Measurements from ENCODE around the gene RINL.

The RINL gene, protein sequence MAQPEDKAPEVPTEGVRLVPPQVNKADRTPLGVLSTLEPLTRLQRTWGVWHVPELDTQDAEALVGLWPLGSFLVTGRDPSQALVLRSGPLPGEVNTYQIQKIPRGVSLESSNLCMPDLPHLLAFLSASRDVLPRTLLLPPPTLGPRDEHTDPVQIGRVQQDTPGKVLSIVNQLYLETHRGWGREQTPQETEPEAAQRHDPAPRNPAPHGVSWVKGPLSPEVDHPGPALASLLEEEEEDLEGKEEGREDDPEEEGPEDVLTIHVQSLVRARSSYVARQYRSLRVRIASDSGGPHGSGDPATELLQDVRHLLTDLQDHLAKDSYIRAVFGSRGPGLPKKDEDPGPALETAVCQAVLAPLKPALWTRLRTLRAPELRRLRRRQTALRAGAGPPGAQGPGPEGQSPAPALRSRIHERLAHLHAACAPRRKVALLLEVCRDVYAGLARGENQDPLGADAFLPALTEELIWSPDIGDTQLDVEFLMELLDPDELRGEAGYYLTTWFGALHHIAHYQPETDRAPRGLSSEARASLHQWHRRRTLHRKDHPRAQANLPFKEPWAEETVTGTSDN

GRCh38 chr19:38877781-38878574, at the start of gene RINL:
RINL (minus strand) TSS chr19:38878275; CDS start chr19:38876742, 1,533 bp downstream.
- Mint-ChIP-seq H3K27me3 (ENCODE audit: low read depth, poor library complexity) (no peaks in the 10 kb centered on the region), H3K4me3 (no peak within 1 kb of the TSS), H3K9me3 (no peaks in the 10 kb centered on the region), H3K36me3 (ENCODE audit: low read depth) (no peaks in the 10 kb centered on the region), H3K27ac (peak within 1 kb of the TSS; percentile 64), H3K4me1 (peaks cover 55% of the 10 kb centered on the region)
- no peak for TF ChIP-seq CTCF (IDR thresholded peaks at IDR 0.05)
- DNase-seq = no peak

DNA sequence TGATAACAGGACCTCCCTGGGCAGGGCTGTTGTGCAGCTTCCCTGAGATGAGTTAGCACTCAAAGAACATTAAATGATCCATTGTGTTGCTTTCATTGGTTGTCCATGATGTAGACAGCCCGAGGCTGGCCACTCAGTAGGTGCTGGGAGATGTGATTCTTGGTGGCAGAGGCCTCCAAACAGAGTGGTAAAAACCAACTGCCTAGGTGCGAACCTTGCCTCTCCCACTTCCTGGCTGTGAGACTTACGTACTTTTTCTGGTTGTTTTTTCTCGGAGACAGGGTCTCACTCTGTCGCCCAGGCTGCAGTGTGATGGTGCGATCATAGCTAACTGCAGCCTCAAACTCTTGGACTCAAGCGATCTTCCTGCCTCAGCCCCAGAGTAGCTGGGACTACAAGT, 46.3 kb upstream of the RINL start:
- H3K27me3 Mint-ChIP-seq (ENCODE audit: low read depth, poor library complexity) = no peaks in the 10 kb centered on the region
- DNase-seq = no peak
- no peaks in the 10 kb centered on the region for H3K9me3 Mint-ChIP-seq
- H3K4me3 Mint-ChIP-seq = no peak overlapping the region
- H3K4me1 Mint-ChIP-seq = peaks cover 7% of the 10 kb centered on the region
- no peak overlapping the region for H3K27ac Mint-ChIP-seq
- TF ChIP-seq CTCF (IDR thresholded peaks at IDR 0.05) = no peak
- peaks cover 45% of the 10 kb centered on the region for H3K36me3 Mint-ChIP-seq (ENCODE audit: low read depth)

DNA sequence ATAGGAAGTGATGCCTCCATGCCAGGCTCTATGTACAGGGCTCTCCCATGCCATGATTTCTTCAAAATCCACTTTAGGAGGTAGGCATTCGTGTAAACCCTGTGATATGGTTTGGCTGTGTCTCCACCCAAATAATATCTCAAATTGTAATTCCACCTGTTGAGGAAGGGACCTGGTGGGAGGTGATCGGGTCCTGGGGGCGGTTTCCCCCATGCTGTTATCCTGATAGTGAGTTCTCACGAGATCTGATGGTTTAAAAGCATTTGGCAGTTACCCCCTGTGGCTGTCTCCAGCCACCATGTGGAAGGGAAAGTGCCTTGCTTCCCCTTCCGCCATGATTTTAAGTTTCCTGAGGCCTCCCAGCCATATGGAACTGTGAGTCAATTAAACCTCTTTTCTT, 44.4 kb upstream of the RINL start:
- no peak overlapping the region for H3K27ac Mint-ChIP-seq
- TF ChIP-seq CTCF (IDR thresholded peaks at IDR 0.05) = no peak

DNA sequence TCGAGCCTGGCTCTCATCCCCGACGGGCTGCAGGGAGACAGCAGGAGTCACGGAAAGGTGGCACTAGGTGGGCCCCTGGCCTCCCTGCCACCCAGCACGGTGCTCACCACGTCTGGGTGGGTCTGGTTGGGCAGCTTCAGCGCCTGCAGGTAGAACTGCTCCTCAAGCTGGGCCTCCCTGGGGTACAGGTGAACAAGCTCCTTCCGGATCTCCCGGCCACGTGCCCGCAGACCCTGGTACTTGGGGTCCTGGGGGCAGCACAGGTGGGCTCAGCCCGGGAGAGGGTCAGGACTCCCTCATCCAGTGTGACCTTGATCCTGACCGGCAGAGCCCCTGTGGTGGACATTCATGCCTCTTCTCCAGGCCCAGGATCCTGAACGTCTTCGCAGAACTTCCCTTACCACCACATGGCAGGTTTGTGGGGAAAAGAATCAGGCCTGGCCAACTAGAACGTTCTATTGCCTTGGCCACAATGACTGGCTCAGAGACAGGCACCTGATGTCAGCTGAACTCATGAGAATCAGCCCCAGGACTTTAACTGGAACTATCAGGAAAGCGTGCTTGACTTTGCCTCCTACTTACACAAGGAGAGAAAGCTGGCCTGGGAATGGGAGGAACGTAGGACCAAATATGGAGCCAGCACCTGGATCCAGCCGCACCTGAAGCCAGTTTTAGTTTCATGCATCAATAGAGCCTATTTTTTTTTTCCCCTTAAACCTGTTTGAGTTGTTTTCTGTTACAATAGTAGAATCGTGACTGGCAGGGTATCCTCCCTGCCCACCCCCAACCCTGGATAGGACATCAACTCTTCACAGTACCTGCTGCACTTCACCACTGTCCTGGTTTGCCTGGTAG, 43.6 kb upstream of the RINL start:
- Mint-ChIP-seq H3K4me3 (no peak overlapping the region), H3K27me3 (ENCODE audit: low read depth, poor library complexity) (no peaks in the 10 kb centered on the region), H3K9me3 (no peaks in the 10 kb centered on the region), H3K36me3 (ENCODE audit: low read depth) (peaks cover 30% of the 10 kb centered on the region), H3K27ac (no peak overlapping the region), H3K4me1 (no peaks in the 10 kb centered on the region)
- no peak for TF ChIP-seq CTCF (IDR thresholded peaks at IDR 0.05)
- no peak for DNase-seq

More for the DNA sequence above, 44.4 kb upstream of the RINL start:
- DNase-seq = no peak
- Mint-ChIP-seq H3K27me3 (ENCODE audit: low read depth, poor library complexity) (no peaks in the 10 kb centered on the region), H3K9me3 (no peaks in the 10 kb centered on the region), H3K4me3 (no peak overlapping the region), H3K4me1 (no peaks in the 10 kb centered on the region), H3K36me3 (ENCODE audit: low read depth) (peaks cover 31% of the 10 kb centered on the region)

DNA sequence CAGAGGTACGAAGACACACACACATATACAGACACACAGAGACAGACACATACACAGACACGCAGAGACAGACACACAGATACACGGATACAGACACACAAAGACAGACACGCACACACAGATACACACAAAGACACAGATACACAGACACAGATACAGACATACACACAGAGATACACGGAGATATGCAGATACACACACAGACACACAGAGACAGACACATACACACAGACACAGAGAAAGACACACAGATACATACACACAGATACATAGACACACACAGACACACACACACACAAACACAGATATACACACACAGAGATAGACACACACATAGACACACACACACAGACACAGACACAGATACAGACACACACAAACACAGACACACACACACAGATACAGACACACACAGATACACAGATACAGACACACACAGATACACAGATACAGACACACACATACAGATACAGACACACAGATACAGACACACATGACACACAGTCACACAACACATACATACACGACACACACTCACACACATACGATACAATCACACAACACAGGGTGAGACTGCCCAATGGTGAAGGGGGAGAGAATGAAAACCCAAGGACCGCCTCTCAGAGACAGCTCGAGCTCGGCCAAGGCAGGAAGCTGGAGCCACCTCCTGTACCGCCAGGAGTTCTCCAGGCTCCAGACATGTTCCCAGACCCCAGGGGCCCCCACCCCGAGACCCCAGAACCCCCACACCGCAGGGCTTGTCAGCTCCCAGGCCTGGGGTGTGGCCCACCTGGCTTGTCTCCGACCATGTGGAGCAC, 42.7 kb upstream of the RINL start:
- H3K9me3 Mint-ChIP-seq = no peaks in the 10 kb centered on the region
- no peaks in the 10 kb centered on the region for H3K4me1 Mint-ChIP-seq
- H3K4me3 Mint-ChIP-seq = no peak overlapping the region
- no peak for TF ChIP-seq CTCF (IDR thresholded peaks at IDR 0.05)
- H3K27ac Mint-ChIP-seq = no peak overlapping the region
- DNase-seq = no peak
- no peaks in the 10 kb centered on the region for H3K27me3 Mint-ChIP-seq (ENCODE audit: low read depth, poor library complexity)
- peaks cover 30% of the 10 kb centered on the region for H3K36me3 Mint-ChIP-seq (ENCODE audit: low read depth)
